TTC549 (cell line): Measurements from ENCODE around the gene PNMA6F.
"Not testable (repeated sequence)": the region's sequence is repeated elsewhere in the genome, so short reads cannot be mapped to it uniquely, and the experiment has no call there.

Experiments used
- FAIRE-seq: peaks from 2 replicates; lab custom pipeline; 2012; peaks lifted over from hg19 to GRCh38; lab: Jason Lieb, UNC

PNMA6F gene

GRCh38 chrX:153334654-153335295, 13.2 kb upstream of the PNMA6F start:
- FAIRE-seq: no peak

GRCh38 chrX:153333821-153334653, 12.5 kb upstream of the PNMA6F start, which contains the start of gene ZNF275:
Gene ZNF275, plus strand, starts transcription at chrX:153334153. Its CDS starts 2,527 bp downstream, at chrX:153336680.
- FAIRE-seq: no peak

DNA sequence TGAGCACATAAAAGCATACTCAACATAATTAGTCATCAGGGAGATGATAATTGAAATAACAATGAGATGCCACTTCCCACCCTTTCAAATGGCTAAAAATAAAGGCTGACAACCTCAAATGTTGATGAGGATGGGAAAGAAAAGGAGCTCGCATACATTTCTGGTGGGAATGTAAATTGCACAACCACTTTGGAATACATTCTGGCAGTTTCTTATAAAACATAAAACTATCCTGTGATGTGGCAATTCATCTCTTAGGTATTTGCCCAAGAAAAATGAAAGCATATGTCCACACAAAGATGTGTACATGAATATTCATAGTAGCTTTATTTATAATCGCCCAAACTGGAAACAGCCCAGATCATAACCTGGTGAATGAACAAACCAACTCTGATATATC, 11.7 kb upstream of the PNMA6F start:
- no peak for FAIRE-seq

DNA sequence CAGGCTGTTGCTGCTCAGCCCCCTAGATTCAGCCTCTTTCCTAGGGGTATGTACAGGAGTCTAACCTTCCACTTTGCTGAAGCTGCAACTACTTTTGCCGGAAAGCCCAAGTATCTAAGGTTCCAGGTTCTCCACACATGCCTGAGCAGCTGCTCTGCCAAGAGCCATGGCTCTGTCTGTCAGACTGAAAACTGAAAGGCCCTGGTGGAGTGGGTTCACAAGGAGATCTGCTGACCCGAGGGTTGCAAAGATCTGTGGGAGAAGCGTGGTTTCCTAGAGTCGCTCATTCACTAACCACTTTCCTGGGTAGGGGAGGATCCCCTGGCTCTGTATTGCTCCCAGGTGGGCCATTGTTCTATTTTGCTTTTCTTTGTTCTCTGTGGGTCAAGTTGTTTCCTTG, 6.0 kb upstream of the PNMA6F start:
- no peak for FAIRE-seq

DNA sequence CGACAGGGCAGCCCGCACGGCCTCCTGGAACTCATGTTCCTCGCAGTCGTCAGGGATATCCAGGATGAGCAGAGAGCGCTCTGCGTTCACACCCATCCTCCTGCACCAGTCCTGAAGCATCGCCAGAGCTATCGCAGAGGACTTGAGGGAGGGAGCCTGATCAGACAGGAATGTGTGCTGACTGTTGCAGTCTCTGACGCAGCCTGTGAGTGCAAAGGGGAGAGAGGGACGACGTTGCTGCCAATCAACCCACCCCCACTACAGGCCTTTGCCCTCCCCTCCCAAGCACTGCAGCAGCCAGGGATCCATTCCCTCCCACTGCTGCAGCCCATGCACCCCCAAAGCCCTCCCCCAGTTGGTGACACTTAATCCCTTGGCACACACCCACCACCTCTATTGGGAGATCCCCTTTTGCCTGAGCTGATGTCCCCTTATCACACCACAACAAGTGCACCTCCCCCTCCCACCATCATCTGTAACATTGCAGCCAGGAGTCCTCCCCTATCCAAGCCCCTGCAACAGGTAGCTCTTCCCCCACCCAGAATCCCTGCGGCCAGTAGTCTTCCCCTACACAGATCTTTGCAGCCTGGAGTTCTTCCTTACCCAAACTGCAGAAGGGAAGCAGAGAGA, 897 bp downstream of the PNMA6F start:
- no peak for FAIRE-seq

- not testable (repeated sequence) for FAIRE-seq
These were observed 1.5 kb downstream of the PNMA6F start for GRCh38 chrX:153320047-153320443.

DNA sequence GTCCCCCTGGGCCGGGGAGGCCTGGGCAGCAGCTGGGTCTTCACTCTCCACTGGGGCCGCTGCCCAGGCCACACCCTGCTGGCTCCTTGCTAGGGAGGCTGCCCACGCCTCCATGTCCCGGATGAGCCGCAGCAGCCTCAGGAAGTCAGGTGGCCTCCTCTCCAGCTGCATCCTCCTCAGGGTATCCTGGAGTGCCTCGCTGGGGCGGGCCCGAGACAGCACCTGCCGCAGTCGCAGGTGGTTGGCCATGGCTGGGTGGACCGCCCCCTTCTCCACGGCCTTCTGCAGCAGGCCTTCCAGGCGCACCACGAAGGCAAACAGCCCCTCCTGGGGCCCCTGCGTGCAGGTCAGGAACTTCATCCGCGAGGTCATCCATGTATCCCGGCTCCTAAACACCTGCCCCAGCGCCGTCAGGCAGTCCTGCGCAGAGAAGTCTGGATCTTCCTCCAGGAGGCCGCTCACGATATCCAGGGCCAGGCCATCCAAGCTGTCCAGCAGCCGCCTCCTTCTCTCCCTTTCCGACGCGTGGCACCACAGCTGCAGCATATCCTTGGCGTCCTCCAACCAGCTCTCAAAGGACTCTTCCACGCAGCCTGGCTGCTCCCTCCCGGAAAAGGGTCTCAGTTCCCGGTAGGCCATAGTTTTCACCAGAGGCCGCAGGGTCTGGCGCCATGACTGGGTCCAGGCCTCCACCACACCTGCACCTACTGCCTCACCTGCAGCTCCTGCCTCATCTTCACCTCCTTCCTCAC, 2.1 kb downstream of the PNMA6F start:
- no peak for FAIRE-seq

GRCh38 chrX:153318811-153319210, 2.8 kb downstream of the PNMA6F start:
- no peak for FAIRE-seq

DNA sequence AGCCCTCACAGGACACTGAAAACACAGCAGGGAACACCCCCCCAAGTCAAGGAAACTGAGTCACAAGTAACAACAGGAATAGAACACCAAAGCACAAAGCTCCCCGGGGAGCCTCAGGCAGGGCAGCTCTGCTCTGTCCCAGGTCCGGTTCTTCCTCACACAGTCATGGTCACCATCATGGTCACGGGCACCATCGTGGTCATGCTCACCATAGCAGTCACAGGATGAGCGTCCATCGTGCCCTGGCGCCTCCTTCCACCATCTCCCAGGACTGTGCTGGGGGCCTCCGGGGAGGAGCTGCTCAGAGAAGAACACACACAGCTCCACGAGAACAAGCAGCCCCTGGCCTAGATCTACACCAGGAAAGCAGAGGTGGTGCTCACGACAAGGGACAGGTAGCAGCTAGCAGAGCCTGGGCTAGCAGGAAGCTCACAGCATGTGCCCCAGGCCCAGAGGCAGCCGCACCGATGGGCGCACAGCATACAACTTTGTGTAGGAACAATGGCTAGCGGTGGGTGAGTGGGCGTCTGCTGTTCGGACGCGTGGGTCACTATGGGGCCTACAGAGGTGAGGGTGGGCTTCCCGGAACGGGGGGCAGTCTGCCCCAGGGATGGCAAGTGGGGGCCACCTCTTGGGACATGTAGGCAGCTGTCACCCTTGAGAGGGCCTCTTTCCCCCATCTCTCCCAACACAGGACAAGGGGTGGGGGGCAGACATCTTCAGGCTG, 3.4 kb downstream of the PNMA6F start:
- FAIRE-seq: no peak

DNA sequence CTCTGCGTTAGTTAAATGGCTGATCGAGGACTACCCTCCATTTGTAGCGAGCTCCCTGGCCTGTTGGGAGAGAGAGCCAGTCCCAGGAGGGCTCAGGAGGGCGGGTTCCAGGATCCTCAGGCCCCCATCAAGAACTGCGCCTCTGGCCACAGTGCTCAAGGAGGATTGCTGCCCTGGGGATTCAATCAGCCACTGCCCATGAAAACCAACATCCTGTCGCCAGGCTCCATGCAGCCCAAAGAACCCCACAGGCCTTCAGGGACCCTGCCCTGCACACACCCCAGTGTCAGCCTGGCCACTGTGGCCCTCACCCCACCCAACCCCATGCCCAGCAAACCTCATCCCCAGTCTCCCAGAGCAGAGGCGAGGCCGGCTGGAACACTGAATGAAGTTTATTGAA, 4.3 kb downstream of the PNMA6F start:
- no peak for FAIRE-seq

DNA sequence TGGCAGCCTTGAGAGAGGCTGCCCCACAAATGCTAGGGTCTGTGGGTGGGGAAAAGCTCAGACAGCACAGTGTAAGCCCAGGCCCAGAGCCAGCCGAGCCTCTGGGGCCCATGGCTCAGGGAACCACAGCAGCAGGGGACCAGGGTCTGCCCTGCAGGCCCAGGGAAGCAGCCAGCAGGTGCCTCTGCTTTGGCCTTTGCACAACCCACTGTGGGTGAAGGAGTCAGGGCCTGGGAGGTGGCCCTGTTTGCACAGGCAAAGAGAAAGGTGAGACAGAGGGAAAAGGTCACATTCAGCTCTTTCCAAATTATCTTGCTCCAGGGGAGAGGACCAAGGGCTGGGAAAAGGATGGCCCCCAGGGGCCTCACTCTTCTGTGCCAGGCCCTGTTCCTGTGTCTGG, 8.7 kb downstream of the PNMA6F start:
- no peak for FAIRE-seq

- FAIRE-seq: no peak
These were observed 9.5 kb downstream of the PNMA6F start for GRCh38 chrX:153312041-153312440.

- no peak for FAIRE-seq
These were observed 10.7 kb downstream of the PNMA6F start for GRCh38 chrX:153310901-153311300.

- FAIRE-seq: no peak
These were observed 14.0 kb downstream of the PNMA6F start for GRCh38 chrX:153307276-153308178.

DNA sequence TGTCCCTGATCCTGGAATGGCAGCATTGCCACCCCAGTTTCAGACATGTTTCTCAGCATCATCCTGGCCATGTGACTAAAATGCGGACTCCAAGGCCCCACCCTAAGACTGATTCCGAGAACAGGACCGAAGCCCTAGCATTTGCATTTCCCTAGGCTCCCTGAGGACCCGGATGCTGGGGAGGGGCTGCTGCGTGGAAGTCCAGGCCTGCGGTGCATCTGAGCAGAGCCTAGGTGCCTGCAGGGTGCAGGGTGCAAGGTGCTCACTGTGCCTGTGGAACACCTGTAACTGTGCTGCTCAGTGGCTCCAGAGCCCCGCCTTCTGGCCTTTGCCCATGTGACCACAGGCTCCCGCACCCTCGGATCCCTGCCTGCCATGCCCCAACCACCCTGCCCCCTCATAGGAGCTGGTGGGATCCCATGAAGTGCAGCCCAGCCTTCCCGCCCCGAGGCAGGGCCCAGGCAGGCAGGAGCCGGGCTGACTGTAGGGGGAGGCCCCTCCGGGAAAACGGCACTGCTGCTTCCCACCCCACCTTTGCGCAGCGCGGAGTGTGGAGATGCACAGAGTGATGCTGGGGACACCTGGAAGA, 14.9 kb downstream of the PNMA6F start:
- FAIRE-seq: no peak

DNA sequence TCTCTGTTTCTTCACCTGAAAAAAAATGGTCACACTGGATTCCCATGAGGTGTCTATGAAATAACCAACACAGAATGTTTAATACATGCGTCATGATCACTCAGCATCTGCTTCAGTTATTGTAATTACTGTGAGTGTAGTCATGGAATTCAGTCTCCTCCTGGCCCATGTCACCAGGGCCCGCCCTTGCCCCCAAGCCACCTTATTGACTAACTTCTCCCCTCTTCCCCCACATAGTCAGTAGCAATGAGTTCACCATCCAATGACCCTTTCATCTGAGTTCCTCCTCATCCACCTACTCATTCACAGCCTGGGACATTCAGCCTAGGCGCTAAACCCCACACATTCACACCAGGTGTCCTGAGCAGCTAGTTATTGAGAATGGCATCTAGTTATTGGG, 15.6 kb downstream of the PNMA6F start:
- no peak for FAIRE-seq

GRCh38 chrX:153304988-153305736, 16.4 kb downstream of the PNMA6F start:
- FAIRE-seq: no peak

GRCh38 chrX:153303276-153304262, 18.0 kb downstream of the PNMA6F start:
- FAIRE-seq: no peak
